ENCODE measurements around the gene APP.

Gene APP

DNA sequence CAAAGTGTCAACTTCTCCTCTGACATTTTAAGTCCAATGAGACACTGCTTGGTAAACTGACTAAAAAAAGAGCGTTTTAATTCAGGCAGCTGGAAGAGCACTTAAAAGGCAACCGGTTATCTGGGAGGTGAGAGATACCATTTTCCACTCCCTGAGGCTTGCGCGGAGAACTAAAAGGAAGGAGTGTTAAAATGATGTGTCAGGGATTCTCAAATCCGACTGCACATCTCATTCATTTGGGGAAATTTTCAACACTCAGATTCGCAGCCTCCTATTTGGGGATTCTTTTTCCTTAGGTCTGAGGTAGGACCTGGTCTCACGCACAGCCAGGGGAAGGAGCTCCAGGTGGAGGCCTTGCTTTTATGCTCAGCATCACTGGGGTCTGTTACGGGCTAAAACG, 281.9 kb downstream of the APP start:
- DNase-seq (ENCODE audit: low read depth in 1 of 2, low spot score in 1 of 2) = no peak
- H3K27ac ChIP-seq (replicated peaks) = no peak overlapping the region
- no peak for TF ChIP-seq POLR2AphosphoS5 (IDR thresholded peaks at IDR 0.05; ENCODE audit: low read depth)
- no peak for TF ChIP-seq GABPA (IDR thresholded peaks at IDR 0.05; ENCODE audit: low read depth)
- TF ChIP-seq, protein P1, sequence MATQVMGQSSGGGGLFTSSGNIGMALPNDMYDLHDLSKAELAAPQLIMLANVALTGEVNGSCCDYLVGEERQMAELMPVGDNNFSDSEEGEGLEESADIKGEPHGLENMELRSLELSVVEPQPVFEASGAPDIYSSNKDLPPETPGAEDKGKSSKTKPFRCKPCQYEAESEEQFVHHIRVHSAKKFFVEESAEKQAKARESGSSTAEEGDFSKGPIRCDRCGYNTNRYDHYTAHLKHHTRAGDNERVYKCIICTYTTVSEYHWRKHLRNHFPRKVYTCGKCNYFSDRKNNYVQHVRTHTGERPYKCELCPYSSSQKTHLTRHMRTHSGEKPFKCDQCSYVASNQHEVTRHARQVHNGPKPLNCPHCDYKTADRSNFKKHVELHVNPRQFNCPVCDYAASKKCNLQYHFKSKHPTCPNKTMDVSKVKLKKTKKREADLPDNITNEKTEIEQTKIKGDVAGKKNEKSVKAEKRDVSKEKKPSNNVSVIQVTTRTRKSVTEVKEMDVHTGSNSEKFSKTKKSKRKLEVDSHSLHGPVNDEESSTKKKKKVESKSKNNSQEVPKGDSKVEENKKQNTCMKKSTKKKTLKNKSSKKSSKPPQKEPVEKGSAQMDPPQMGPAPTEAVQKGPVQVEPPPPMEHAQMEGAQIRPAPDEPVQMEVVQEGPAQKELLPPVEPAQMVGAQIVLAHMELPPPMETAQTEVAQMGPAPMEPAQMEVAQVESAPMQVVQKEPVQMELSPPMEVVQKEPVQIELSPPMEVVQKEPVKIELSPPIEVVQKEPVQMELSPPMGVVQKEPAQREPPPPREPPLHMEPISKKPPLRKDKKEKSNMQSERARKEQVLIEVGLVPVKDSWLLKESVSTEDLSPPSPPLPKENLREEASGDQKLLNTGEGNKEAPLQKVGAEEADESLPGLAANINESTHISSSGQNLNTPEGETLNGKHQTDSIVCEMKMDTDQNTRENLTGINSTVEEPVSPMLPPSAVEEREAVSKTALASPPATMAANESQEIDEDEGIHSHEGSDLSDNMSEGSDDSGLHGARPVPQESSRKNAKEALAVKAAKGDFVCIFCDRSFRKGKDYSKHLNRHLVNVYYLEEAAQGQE (IDR thresholded peaks at IDR 0.05; ENCODE audit: insufficient replicate concordance, low read depth) = no peak
- TF ChIP-seq, protein P2, sequence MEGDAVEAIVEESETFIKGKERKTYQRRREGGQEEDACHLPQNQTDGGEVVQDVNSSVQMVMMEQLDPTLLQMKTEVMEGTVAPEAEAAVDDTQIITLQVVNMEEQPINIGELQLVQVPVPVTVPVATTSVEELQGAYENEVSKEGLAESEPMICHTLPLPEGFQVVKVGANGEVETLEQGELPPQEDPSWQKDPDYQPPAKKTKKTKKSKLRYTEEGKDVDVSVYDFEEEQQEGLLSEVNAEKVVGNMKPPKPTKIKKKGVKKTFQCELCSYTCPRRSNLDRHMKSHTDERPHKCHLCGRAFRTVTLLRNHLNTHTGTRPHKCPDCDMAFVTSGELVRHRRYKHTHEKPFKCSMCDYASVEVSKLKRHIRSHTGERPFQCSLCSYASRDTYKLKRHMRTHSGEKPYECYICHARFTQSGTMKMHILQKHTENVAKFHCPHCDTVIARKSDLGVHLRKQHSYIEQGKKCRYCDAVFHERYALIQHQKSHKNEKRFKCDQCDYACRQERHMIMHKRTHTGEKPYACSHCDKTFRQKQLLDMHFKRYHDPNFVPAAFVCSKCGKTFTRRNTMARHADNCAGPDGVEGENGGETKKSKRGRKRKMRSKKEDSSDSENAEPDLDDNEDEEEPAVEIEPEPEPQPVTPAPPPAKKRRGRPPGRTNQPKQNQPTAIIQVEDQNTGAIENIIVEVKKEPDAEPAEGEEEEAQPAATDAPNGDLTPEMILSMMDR (IDR thresholded peaks at IDR 0.05; ENCODE audit: insufficient read depth, low read length) = no peak
- TF ChIP-seq SPI1 (IDR thresholded peaks at IDR 0.05; ENCODE audit: borderline replicate concordance, low read depth) = no peak

GRCh38 chr21:25887646-25888306, 282.8 kb downstream of the APP start:
- H3K27me3 ChIP-seq (ENCODE audit: insufficient read depth, poor library complexity, severe bottlenecking) = no peaks in the 10 kb centered on the region
- no peak for DNase-seq (ENCODE audit: low read depth in 1 of 2, low spot score in 1 of 2)
- no peak overlapping the region for H3K4me3 ChIP-seq (replicated peaks; ENCODE audit: insufficient read depth, low read length)
- no peak for TF ChIP-seq POLR2AphosphoS5 (IDR thresholded peaks at IDR 0.05; ENCODE audit: low read depth)
- no peak for TF ChIP-seq GABPA (IDR thresholded peaks at IDR 0.05; ENCODE audit: low read depth)
- TF ChIP-seq SPI1 (IDR thresholded peaks at IDR 0.05; ENCODE audit: borderline replicate concordance, low read depth) = no peak
- TF ChIP-seq, protein P1 (IDR thresholded peaks at IDR 0.05; ENCODE audit: insufficient replicate concordance, low read depth) = no peak
- TF ChIP-seq, protein P2 (IDR thresholded peaks at IDR 0.05; ENCODE audit: insufficient read depth, low read length) = no peak
- no peak overlapping the region for H3K27ac ChIP-seq (replicated peaks)

More for the DNA sequence above, 281.9 kb downstream of the APP start:
- H3K4me3 ChIP-seq (replicated peaks; ENCODE audit: insufficient read depth, low read length) = no peak overlapping the region
- no peaks in the 10 kb centered on the region for H3K27me3 ChIP-seq (ENCODE audit: insufficient read depth, poor library complexity, severe bottlenecking)

DNA sequence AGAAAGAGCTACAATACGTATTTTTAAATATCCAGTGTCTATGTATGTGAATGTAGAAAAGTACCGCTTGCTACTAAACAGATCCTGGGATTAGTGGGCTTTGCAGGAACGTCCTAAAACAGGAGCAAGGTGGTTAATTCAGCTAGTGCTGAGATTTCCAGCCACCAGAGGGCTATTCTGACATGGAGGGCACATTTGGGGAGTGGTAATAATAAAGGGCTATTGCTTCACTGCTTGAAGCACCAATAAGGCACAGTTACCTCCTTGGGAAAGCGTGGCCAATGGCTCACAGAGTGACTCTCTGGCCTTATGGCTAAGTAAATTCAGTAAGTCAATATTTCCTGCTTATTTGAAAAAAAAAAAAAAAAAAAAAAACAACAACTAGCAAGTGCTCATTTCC, 283.4 kb downstream of the APP start:
- Histone ChIP-seq H3K27ac (replicated peaks) (no peak overlapping the region), H3K4me3 (replicated peaks; ENCODE audit: insufficient read depth, low read length) (no peak overlapping the region), H3K27me3 (ENCODE audit: insufficient read depth, poor library complexity, severe bottlenecking) (no peaks in the 10 kb centered on the region)
- no peak for DNase-seq (ENCODE audit: low read depth in 1 of 2, low spot score in 1 of 2)
- TF ChIP-seq SPI1 (IDR thresholded peaks at IDR 0.05; ENCODE audit: borderline replicate concordance, low read depth) (no peak), POLR2AphosphoS5 (IDR thresholded peaks at IDR 0.05; ENCODE audit: low read depth) (no peak), GABPA (IDR thresholded peaks at IDR 0.05; ENCODE audit: low read depth) (no peak)
- TF ChIP-seq, protein P1 (IDR thresholded peaks at IDR 0.05; ENCODE audit: insufficient replicate concordance, low read depth) = no peak
- TF ChIP-seq, protein P2 (IDR thresholded peaks at IDR 0.05; ENCODE audit: insufficient read depth, low read length) = no peak
